Fibroblast of lung (primary cell): Measurements from ENCODE around the gene C2orf74. TPM values are rescaled to one million over a fixed set of nuclear protein-coding genes. Genes with fewer than 3 reads are reported as not detected.

ENCODE experiments used
- DNase-seq, 2 donors: peaks; one replicate each; pipeline versions ENCODE4 v3.0.0 to v3.0.0-alpha.2; 2010; ENCODE audit warnings: low read depth in 2 of 2
- H2AFZ ChIP-seq: 2 replicates; pipeline ENCODE4 v1.5.1; 2012; ENCODE audit warnings: low read length, control low read depth, inconsistent platforms
- H3K27ac ChIP-seq: 2 replicates; pipeline ENCODE4 v1.5.1; 2011; ENCODE audit warnings: low read length, control low read depth; ENCODE audit not compliant: insufficient read depth
- H3K27me3 ChIP-seq: 2 replicates; pipeline ENCODE4 v1.5.1; 2011; ENCODE audit warnings: mild to moderate bottlenecking, low read length; ENCODE audit not compliant: control insufficient read depth, insufficient read depth
- H3K36me3 ChIP-seq: 2 replicates; pipeline ENCODE4 v1.5.1; 2011; ENCODE audit warnings: low read length; ENCODE audit not compliant: control insufficient read depth, insufficient read depth
- H3K4me1 ChIP-seq: 2 replicates; pipeline ENCODE4 v1.5.1; 2011; ENCODE audit warnings: low read length; ENCODE audit not compliant: control insufficient read depth, insufficient read depth; ENCODE audit errors: extremely low read depth
- H3K4me2 ChIP-seq: 2 replicates; pipeline ENCODE4 v1.5.1; 2011; ENCODE audit warnings: low read length, control low read depth; ENCODE audit not compliant: insufficient read depth; ENCODE audit errors: extremely low read depth
- H3K4me3 ChIP-seq, 4 experiments: fragments of 200-600 bp in 1 of 4; sonication (generic) in 1 of 4; replicated peaks in 1 of 4; 2 replicates each; pipeline ENCODE4 v1.5.1; 2011 to 2016; ENCODE audit warnings: low read length in 4 of 4, low read depth in 3 of 4, mild to moderate bottlenecking in 3 of 4, control low read depth in 2 of 4, inconsistent platforms in 1 of 4, mixed read lengths in 1 of 4; ENCODE audit not compliant: insufficient read depth in 1 of 4; ENCODE audit errors: control extremely low read depth in 1 of 4
- H3K79me2 ChIP-seq: 2 replicates; pipeline ENCODE4 v1.5.1; 2012; ENCODE audit warnings: mild to moderate bottlenecking, low read length, inconsistent platforms; ENCODE audit not compliant: control insufficient read depth, insufficient read depth
- H3K9ac ChIP-seq: 2 replicates; pipeline ENCODE4 v1.5.1; 2011; ENCODE audit warnings: mild to moderate bottlenecking, low read length, control low read depth; ENCODE audit not compliant: insufficient read depth
- H3K9me3 ChIP-seq: 2 replicates; pipeline ENCODE4 v1.5.1; 2012; ENCODE audit warnings: low read depth, low read length; ENCODE audit not compliant: control insufficient read depth, insufficient read depth
- H4K20me1 ChIP-seq: 2 replicates; pipeline ENCODE4 v1.5.1; 2011; ENCODE audit warnings: low read length; ENCODE audit not compliant: control insufficient read depth, insufficient read depth; ENCODE audit errors: extremely low read depth
- EZH2 ChIP-seq: IDR thresholded peaks from 2 replicates; pipeline ENCODE4 v1.5.1; 2012; ENCODE audit warnings: low read length, control low read depth, mild to moderate bottlenecking; ENCODE audit errors: missing control alignments
- polyA plus RNA-seq, 2 donors: library from polyadenylated mRNA; depleted of rRNA in 1 of 2; stranded (reverse) in 1 of 2; unstranded in 1 of 2; fragments of >200 nt; gene quantifications; 2 replicates each; pipeline ENCODE4 v1.2.1, GENCODE V29; 2011 to 2012; ENCODE audit warnings: missing spikeins in 1 of 2
- total RNA-seq: library from RNA; depleted of rRNA; stranded (reverse); fragments of >200 nt; gene quantifications from 2 replicates; pipeline ENCODE4 v1.2.1, GENCODE V29; 2014
- TF ChIP-seq, protein P1 (sequence below), 2 donors: IDR thresholded peaks in 1 of 2; conservative IDR thresholded peaks in 1 of 2; 1 replicate in 1 of 2; 2 replicates in 1 of 2; pipeline ENCODE4 v1.5.1; 2011 to 2012; ENCODE audit warnings: low read length in 2 of 2, control low read depth in 1 of 2, inconsistent platforms in 1 of 2, low read depth in 1 of 2, mild to moderate bottlenecking in 1 of 2

Gene C2orf74
- total and polyA plus RNA-seq, 2 donors (not counting 1 experiment from before 2014, with no cell fraction given): 21.5 to 44.0 TPM

DNA sequence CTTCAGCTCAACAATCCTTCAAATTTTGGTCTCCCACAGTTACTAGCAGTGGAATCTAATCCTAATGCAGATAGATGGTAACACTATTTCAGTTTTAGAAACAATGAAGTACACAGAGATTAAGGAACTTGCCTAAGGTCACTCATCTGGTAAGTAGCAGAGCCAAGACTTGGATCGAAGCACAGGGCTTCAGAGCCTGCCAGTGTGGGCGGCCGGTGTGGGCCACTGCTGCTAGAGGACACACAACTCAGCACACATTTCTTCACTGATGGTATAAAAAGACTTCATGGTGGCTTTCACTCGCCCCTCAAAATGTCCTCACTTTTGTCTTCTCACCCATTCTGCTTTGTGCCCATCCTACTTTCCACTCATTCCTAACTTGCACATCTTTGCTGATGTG, 11.1 kb downstream of the C2orf74 start:
- H3K27me3 ChIP-seq: no peaks in the 10 kb centered on the region
- TF ChIP-seq EZH2: no peak
- TF ChIP-seq, protein P1, sequence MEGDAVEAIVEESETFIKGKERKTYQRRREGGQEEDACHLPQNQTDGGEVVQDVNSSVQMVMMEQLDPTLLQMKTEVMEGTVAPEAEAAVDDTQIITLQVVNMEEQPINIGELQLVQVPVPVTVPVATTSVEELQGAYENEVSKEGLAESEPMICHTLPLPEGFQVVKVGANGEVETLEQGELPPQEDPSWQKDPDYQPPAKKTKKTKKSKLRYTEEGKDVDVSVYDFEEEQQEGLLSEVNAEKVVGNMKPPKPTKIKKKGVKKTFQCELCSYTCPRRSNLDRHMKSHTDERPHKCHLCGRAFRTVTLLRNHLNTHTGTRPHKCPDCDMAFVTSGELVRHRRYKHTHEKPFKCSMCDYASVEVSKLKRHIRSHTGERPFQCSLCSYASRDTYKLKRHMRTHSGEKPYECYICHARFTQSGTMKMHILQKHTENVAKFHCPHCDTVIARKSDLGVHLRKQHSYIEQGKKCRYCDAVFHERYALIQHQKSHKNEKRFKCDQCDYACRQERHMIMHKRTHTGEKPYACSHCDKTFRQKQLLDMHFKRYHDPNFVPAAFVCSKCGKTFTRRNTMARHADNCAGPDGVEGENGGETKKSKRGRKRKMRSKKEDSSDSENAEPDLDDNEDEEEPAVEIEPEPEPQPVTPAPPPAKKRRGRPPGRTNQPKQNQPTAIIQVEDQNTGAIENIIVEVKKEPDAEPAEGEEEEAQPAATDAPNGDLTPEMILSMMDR (conservative IDR thresholded peaks at IDR 0.05 in 1 of 2, IDR thresholded peaks at IDR 0.05 in 1 of 2; ENCODE audit: low read depth in 1 of 2, low read length in 2 of 2): no peak
- H3K36me3 ChIP-seq: no peaks in the 10 kb centered on the region

GRCh38 chr2:61175036-61175435, 13.0 kb downstream of the C2orf74 start:
- no peak for DNase-seq
- no peak for TF ChIP-seq EZH2
- TF ChIP-seq, protein P1 (conservative IDR thresholded peaks at IDR 0.05 in 1 of 2, IDR thresholded peaks at IDR 0.05 in 1 of 2; ENCODE audit: low read depth in 1 of 2, low read length in 2 of 2): no peak
- peaks cover 14% of the 10 kb centered on the region for H3K79me2 ChIP-seq
- H3K4me1 ChIP-seq: peaks cover 25% of the 10 kb centered on the region
- no peaks in the 10 kb centered on the region for H3K9me3 ChIP-seq
- H3K9ac ChIP-seq: no peak overlapping the region
- no peak overlapping the region for H3K4me2 ChIP-seq
- no peaks in the 10 kb centered on the region for H4K20me1 ChIP-seq
- H3K27me3 ChIP-seq: no peaks in the 10 kb centered on the region
- H2AFZ ChIP-seq: no peak overlapping the region
- no peak overlapping the region for H3K27ac ChIP-seq
- no peaks in the 10 kb centered on the region for H3K36me3 ChIP-seq
- no peak overlapping the region for H3K4me3 ChIP-seq

More for the DNA sequence above, 11.1 kb downstream of the C2orf74 start:
- no peak overlapping the region for H3K9ac ChIP-seq
- H2AFZ ChIP-seq: no peak overlapping the region
- no peak overlapping the region for H3K4me2 ChIP-seq
- H3K4me3 ChIP-seq: no peak overlapping the region
- no peak overlapping the region for H3K27ac ChIP-seq
- H3K4me1 ChIP-seq: peaks cover 8% of the 10 kb centered on the region
- H4K20me1 ChIP-seq: no peaks in the 10 kb centered on the region
- peaks cover 5% of the 10 kb centered on the region for H3K79me2 ChIP-seq
- DNase-seq: no peak
- H3K9me3 ChIP-seq: no peaks in the 10 kb centered on the region

- peaks cover 5% of the 10 kb centered on the region for H3K36me3 ChIP-seq
- no peaks in the 10 kb centered on the region for H3K9me3 ChIP-seq
- peak overlapping the region; percentile 99 for H3K4me2 ChIP-seq
- H3K9ac ChIP-seq: peak overlapping the region; percentile 99
- DNase-seq: peak; percentile 89 to 92
- H3K79me2 ChIP-seq: peaks cover 23% of the 10 kb centered on the region
- peak overlapping the region; percentile 98 for H3K27ac ChIP-seq
- peaks cover 32% of the 10 kb centered on the region for H3K4me1 ChIP-seq
- peak overlapping the region; percentile 72 to 87 (median 80) for H3K4me3 ChIP-seq
- no peaks in the 10 kb centered on the region for H3K27me3 ChIP-seq
- peak overlapping the region; percentile 94 for H2AFZ ChIP-seq
- TF ChIP-seq EZH2: no peak
- TF ChIP-seq, protein P1 (conservative IDR thresholded peaks at IDR 0.05 in 1 of 2, IDR thresholded peaks at IDR 0.05 in 1 of 2; ENCODE audit: low read depth in 1 of 2, low read length in 2 of 2): no peak
- no peaks in the 10 kb centered on the region for H4K20me1 ChIP-seq
Observed at GRCh38 chr2:61176755-61177726, 15.1 kb downstream of the C2orf74 start.
